ENCODE results near the gene DYNAP.

GRCh38 chr18:54584065-54584464, 7.0 kb upstream of the DYNAP start:
- TF ChIP-seq CTCF (IDR thresholded peaks at IDR 0.05; ENCODE audit: low read length), result no peak
- TF ChIP-seq EZH2 (optimal IDR thresholded peaks at IDR 0.05; ENCODE audit: low read depth, low read length), result no peak
